HEK293T (cell line): ENCODE results near the gene DYNC1I1.

Source experiments
- CTCF ChIA-PET: fragments of 350-600 bp; formaldehyde crosslinking; extraction: SDS; loops from one replicate; lab custom pipeline; 2021; ENCODE audit warnings: antibody characterized with exemption, inconsistent platforms; lab: Yijun Ruan, JAX
- POLR2A ChIA-PET: fragments of 350-600 bp; formaldehyde crosslinking; extraction: SDS; loops from one replicate; lab custom pipeline; 2020; ENCODE audit warnings: antibody characterized with exemption, inconsistent platforms; lab: Yijun Ruan, JAX
- DNase-seq: peaks from one replicate; pipeline ENCODE4 v3.0.0; 2012; ENCODE audit warnings: mixed read lengths; ENCODE audit errors: extremely low spot score
- ARNT ChIP-seq: fragments of 450-650 bp; IDR thresholded peaks from 2 replicates; pipeline ENCODE4 v1.6.1; 2017; ENCODE audit warnings: mild to moderate bottlenecking
- BHLHE40 ChIP-seq: fragments of 450-650 bp; IDR thresholded peaks from 2 replicates; pipeline ENCODE4 v1.6.1; 2016; ENCODE audit warnings: mild to moderate bottlenecking, moderate library complexity, borderline replicate concordance
- CTBP1 ChIP-seq: fragments of 450-650 bp; IDR thresholded peaks from 2 replicates; pipeline ENCODE4 v1.6.1; 2016; ENCODE audit warnings: borderline replicate concordance
- ELF4 ChIP-seq: fragments of 450-650 bp; IDR thresholded peaks from 2 replicates; pipeline ENCODE4 v1.6.1; 2017; ENCODE audit warnings: antibody characterized with exemption
- FOXA1 ChIP-seq: fragments of 450-650 bp; IDR thresholded peaks from 2 replicates; pipeline ENCODE4 v1.6.1; 2016; ENCODE audit warnings: mild to moderate bottlenecking
- FOXK2 ChIP-seq: fragments of 450-650 bp; IDR thresholded peaks from 2 replicates; pipeline ENCODE4 v1.6.1; 2016; ENCODE audit warnings: mild to moderate bottlenecking
- FOXM1 ChIP-seq: fragments of 450-650 bp; IDR thresholded peaks from 2 replicates; pipeline ENCODE4 v1.6.1; 2017; ENCODE audit warnings: mild to moderate bottlenecking, borderline replicate concordance
- HDGF ChIP-seq: fragments of 450-650 bp; IDR thresholded peaks from 2 replicates; pipeline ENCODE4 v1.6.1; 2017; ENCODE audit warnings: antibody characterized with exemption, borderline replicate concordance
- L3MBTL2 ChIP-seq: fragments of 450-650 bp; conservative IDR thresholded peaks from 2 replicates; pipeline ENCODE4 v1.6.1; 2016; ENCODE audit warnings: mild to moderate bottlenecking
- LEF1 ChIP-seq: fragments of 450-650 bp; IDR thresholded peaks from 2 replicates; pipeline ENCODE4 v1.6.1; 2017; ENCODE audit warnings: mild to moderate bottlenecking, borderline replicate concordance
- NFRKB ChIP-seq: fragments of 450-650 bp; IDR thresholded peaks from 2 replicates; pipeline ENCODE4 v1.6.1; 2016; ENCODE audit warnings: mild to moderate bottlenecking, moderate library complexity
- SP1 ChIP-seq: fragments of 450-650 bp; IDR thresholded peaks from 2 replicates; pipeline ENCODE4 v1.6.1; 2017
- SUZ12 ChIP-seq: fragments of 450-650 bp; IDR thresholded peaks from 2 replicates; pipeline ENCODE4 v1.6.1; 2016; ENCODE audit warnings: mild to moderate bottlenecking
- TARDBP ChIP-seq: fragments of 450-650 bp; IDR thresholded peaks from 2 replicates; pipeline ENCODE4 v1.6.1; 2016
- ZNF384 ChIP-seq: fragments of 450-650 bp; IDR thresholded peaks from 2 replicates; pipeline ENCODE4 v1.6.1; 2016
- TF ChIP-seq, protein P1 (sequence below): fragments of 450-650 bp; IDR thresholded peaks from 2 replicates; pipeline ENCODE4 v1.6.1; 2016

The DYNC1I1 gene

DNA sequence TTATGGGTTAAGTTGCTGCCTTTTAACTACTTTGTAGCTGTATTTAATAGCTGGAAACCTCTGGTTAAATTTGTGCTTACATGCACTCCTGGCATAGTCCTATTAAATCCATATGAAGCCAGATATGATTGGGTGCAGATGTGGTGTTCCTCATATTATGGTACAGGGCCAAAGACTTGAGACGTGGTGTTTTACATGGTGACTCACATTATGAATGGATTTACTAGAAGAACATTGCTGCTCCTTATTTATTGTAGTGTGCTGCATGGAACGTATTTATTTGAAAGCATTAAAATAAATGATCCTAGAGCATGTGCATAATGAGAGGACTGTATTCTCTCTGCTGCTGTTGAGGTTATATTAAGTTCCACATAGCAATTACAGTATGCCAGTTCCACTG, 325.5 kb downstream of the DYNC1I1 start:
- CTCF ChIA-PET: no interaction called here
- POLR2A ChIA-PET: no interaction called here
- DNase-seq: no peak
- TF ChIP-seq L3MBTL2: no peak
- TF ChIP-seq CTBP1: no peak
- no peak for TF ChIP-seq FOXA1
- TF ChIP-seq BHLHE40: no peak
- TF ChIP-seq ZNF384: no peak
- TF ChIP-seq, protein P1, sequence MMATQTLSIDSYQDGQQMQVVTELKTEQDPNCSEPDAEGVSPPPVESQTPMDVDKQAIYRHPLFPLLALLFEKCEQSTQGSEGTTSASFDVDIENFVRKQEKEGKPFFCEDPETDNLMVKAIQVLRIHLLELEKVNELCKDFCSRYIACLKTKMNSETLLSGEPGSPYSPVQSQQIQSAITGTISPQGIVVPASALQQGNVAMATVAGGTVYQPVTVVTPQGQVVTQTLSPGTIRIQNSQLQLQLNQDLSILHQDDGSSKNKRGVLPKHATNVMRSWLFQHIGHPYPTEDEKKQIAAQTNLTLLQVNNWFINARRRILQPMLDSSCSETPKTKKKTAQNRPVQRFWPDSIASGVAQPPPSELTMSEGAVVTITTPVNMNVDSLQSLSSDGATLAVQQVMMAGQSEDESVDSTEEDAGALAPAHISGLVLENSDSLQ: no peak
- TF ChIP-seq HDGF: no peak
- no peak for TF ChIP-seq LEF1
- TF ChIP-seq ELF4: no peak
- no peak for TF ChIP-seq FOXM1
- no peak for TF ChIP-seq TARDBP
- no peak for TF ChIP-seq SUZ12
- no peak for TF ChIP-seq FOXK2
- TF ChIP-seq ARNT: no peak
- TF ChIP-seq NFRKB: no peak
- no peak for TF ChIP-seq SP1

DNA sequence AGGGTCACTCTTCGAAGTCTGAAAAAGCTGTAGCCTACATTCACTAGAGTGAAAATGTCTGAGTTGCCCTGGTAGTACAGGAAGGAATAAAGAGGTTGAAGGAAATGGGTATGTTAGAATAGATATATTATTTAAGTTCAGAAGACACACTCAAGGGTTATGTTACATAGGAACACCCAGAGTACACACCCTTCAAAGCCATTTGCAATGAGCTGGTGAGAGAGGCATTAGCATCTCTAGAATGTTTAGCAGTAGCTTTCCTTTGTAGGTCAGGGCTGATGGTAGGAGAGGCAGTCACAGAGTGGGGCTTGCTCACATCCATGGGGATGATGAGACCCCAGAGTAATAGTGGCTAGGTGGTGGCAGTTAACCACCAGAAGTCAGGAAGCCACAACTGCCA, 328.4 kb downstream of the DYNC1I1 start:
- DNase-seq: no peak
- TF ChIP-seq TARDBP (no peak), ELF4 (no peak), FOXA1 (no peak), ZNF384 (no peak), SUZ12 (no peak), CTBP1 (no peak)
- ChIA-PET CTCF (no interaction called here), POLR2A (no interaction called here)

DNA sequence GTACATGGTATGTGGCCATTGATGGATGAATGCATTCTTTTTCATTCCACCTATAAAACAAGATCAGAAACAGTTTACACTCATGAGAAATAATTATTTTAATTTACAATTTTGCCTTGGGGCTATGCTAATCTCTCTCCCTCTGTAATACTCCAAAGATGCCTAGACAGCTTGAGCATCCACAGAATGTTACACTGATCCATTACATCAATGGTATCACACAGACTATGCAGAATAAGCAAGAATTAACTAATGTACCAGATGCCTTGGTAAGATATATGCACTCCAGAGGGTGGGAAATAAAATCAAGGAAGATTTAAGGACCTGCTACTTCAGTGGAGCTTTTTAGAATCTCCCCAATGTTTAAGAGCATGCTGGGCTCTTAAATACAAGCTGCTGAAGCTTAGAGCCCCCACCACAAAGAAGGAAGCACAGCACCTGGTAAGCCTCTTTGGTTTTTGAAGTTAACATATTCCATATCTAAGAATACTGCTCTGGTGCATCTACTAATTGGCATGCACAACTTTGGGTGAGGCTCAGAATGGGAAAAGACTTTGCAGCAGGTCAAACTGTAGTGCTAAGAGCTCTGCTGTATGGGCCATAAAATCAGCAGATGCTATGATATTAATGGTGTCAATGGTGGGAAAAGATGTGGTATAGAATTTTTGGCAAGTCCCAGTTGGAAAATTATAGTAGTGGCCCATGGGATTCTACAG, 329.9 kb downstream of the DYNC1I1 start:
- ChIA-PET CTCF (interaction anchor here (0.6 kb wide), 1 partner anchor 170 kb away, joined by 6 read pairs; no protein-coding TSS in a partner anchor), POLR2A (no interaction called here)
- DNase-seq: no peak
- no peak for TF ChIP-seq L3MBTL2
- no peak for TF ChIP-seq ELF4
- TF ChIP-seq LEF1: no peak
- no peak for TF ChIP-seq SP1
- no peak for TF ChIP-seq CTBP1
- no peak for TF ChIP-seq FOXM1
- TF ChIP-seq, protein P1: no peak
- TF ChIP-seq HDGF: no peak
- TF ChIP-seq NFRKB: no peak
- no peak for TF ChIP-seq ZNF384
- no peak for TF ChIP-seq SUZ12
- TF ChIP-seq FOXA1: no peak
- TF ChIP-seq BHLHE40: no peak
- TF ChIP-seq FOXK2: no peak

DNA sequence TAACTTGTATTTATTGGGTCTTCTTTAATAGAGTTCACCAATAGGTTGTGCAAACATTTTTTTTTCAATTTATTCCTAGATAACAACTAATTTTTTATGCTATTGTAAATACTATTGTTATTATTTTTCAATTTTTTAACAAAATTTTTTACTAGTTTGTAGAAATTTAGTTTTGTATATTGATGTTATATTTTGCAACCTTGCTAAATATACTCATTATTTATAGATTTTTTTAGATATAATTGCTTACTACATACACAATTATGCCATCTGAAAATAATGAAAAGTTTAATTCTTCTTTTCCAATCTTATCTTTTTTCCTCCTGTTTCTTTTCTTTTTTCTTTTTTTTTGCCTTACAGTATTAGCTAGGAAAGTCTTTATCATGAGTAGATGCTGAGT, 332.6 kb downstream of the DYNC1I1 start:
- ChIA-PET POLR2A (no interaction called here), CTCF (no interaction called here)
- DNase-seq: no peak
- TF ChIP-seq ZNF384: no peak
- TF ChIP-seq HDGF: no peak
- no peak for TF ChIP-seq SUZ12
- TF ChIP-seq ARNT: no peak
- TF ChIP-seq ELF4: no peak
- no peak for TF ChIP-seq LEF1
- TF ChIP-seq NFRKB: no peak

DNA sequence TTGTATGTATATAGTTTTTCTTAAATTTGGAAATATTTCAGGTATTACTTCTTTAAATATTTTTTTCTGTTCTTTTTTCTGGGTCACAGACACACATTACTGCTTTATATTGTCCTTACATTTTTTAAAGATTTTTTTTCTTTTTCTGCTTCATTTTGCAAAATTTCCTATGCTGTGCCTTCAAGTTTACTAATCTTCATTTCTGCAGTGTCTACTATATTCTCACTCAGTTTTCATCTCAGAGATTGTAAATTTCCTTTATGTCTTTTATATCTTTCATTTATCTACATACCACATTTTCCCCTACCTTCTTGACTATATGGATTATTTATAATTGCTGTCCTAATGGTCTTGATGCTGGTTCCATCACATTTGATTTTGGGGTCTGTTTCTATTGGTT, 339.1 kb downstream of the DYNC1I1 start:
- no peak for TF ChIP-seq FOXM1
- no peak for TF ChIP-seq SUZ12
- TF ChIP-seq ZNF384: no peak
- TF ChIP-seq SP1: no peak
- no peak for TF ChIP-seq ELF4
- no peak for TF ChIP-seq HDGF
- no peak for TF ChIP-seq CTBP1
- no peak for TF ChIP-seq BHLHE40
- TF ChIP-seq FOXA1: no peak
- TF ChIP-seq L3MBTL2: no peak
- TF ChIP-seq ARNT: no peak
- POLR2A ChIA-PET: no interaction called here
- no peak for DNase-seq
- CTCF ChIA-PET: no interaction called here

DNA sequence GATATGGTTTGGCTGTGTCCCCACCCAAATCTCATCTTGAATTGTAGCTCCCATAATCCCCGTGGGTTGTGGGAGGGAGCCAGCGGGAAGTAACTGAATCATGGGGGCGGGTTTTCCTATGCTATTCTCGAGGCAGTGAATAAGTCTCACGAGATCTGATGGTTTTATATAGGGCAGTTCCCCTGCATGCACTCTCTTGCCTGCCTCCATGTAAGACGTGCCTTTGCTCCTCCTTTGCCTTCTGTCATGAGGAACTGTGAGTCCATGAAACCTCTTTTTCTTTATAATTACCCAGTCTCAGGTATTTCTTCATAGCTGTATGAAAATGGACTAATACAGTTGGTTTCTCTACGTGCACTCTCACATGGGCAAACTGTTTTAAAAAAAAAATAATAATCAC, 341.8 kb downstream of the DYNC1I1 start:
- ChIA-PET POLR2A (no interaction called here), CTCF (no interaction called here)
- no peak for DNase-seq
- TF ChIP-seq BHLHE40 (no peak), ELF4 (no peak), NFRKB (no peak), SP1 (no peak)

DNA sequence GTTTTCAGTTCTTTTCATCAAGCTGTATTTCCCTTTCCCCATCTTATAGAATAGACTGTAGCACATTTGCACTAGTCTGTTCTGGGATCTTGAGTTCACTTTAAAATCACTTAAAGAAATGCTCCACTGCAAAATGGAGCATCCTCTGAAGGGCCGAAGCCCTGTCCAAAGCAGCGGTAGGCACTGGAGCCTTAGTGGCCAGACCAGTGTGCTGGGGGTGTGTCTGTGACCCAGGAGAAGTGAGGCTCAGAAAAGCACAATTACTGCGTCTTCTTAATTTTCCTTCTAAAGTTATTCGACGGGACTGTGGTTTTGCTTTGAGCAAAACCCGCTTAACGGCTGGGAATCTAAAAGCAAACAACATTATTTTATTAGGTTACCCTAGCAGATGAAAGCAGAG, 343.8 kb downstream of the DYNC1I1 start:
- DNase-seq: no peak
- ChIA-PET POLR2A (no interaction called here), CTCF (no interaction called here)

More for the DNA sequence above, 343.8 kb downstream of the DYNC1I1 start:
- TF ChIP-seq HDGF (no peak), LEF1 (no peak), L3MBTL2 (no peak), NFRKB (no peak), FOXA1 (no peak), ARNT (no peak), SP1 (no peak), ZNF384 (no peak), BHLHE40 (no peak), FOXK2 (no peak), CTBP1 (no peak), SUZ12 (no peak), FOXM1 (no peak), TARDBP (no peak), ELF4 (no peak)
- TF ChIP-seq, protein P1: no peak
